Sigmoid colon (tissue), 4 donors: ENCODE data around the gene ITGA11.

Experiments used
- CTCF ChIP-seq, 4 experiments: fragments of 450-650 bp in 3 of 4; fragments of 200-600 bp in 1 of 4; IDR thresholded peaks; one replicate each; pipeline ENCODE4 v1.5.1; 2016 to 2019; ENCODE audit warnings: antibody characterized with exemption in 4 of 4, mild to moderate bottlenecking in 3 of 4, moderate library complexity in 2 of 4
- POLR2AphosphoS5 ChIP-seq, 4 donors: sonication (generic); formaldehyde crosslinking; IDR thresholded peaks; one replicate each; pipeline ENCODE4 v1.6.1; 2017; ENCODE audit warnings: antibody characterized with exemption in 4 of 4

- TF ChIP-seq CTCF (IDR thresholded peaks at IDR 0.05) (no peak), POLR2AphosphoS5 (IDR thresholded peaks at IDR 0.05) (no peak)
Observed at GRCh38 chr15:68387381-68388143, 44.4 kb downstream of the ITGA11 start.
